GM12892 (cell line): ENCODE measurements around the gene ANKHD1. TPM values are rescaled to one million over a fixed set of nuclear protein-coding genes. Genes with fewer than 3 reads are reported as not detected.

Experiments used
- DNase-seq: peaks from one replicate; pipeline ENCODE4 v3.0.0; 2011; ENCODE audit not compliant: insufficient read length
- FAIRE-seq: peaks from 2 replicates; lab custom pipeline; 2011; peaks lifted over from hg19 to GRCh38; lab: Jason Lieb, UNC
- POLR2A ChIP-seq: IDR thresholded peaks from 2 replicates; pipeline ENCODE4 v1.6.1; 2011; ENCODE audit warnings: low read depth, low read length, control low read depth
- POLR2AphosphoS5 ChIP-seq: IDR thresholded peaks from 2 replicates; pipeline ENCODE4 v1.6.1; 2011; ENCODE audit warnings: low read depth, low read length, control low read depth
- TAF1 ChIP-seq: IDR thresholded peaks from 2 replicates; pipeline ENCODE4 v1.6.1; 2011; ENCODE audit warnings: low read depth, mild to moderate bottlenecking, control low read depth, low read length, borderline replicate concordance
- polyA plus RNA-seq: library from polyadenylated mRNA; unstranded; fragments of >200 nt; gene quantifications from one replicate; pipeline ENCODE4 v1.2.1, GENCODE V29; 2012; ENCODE audit warnings: missing spikeins, inconsistent platforms; ENCODE audit not compliant: missing spikeins

The ANKHD1 gene, protein sequence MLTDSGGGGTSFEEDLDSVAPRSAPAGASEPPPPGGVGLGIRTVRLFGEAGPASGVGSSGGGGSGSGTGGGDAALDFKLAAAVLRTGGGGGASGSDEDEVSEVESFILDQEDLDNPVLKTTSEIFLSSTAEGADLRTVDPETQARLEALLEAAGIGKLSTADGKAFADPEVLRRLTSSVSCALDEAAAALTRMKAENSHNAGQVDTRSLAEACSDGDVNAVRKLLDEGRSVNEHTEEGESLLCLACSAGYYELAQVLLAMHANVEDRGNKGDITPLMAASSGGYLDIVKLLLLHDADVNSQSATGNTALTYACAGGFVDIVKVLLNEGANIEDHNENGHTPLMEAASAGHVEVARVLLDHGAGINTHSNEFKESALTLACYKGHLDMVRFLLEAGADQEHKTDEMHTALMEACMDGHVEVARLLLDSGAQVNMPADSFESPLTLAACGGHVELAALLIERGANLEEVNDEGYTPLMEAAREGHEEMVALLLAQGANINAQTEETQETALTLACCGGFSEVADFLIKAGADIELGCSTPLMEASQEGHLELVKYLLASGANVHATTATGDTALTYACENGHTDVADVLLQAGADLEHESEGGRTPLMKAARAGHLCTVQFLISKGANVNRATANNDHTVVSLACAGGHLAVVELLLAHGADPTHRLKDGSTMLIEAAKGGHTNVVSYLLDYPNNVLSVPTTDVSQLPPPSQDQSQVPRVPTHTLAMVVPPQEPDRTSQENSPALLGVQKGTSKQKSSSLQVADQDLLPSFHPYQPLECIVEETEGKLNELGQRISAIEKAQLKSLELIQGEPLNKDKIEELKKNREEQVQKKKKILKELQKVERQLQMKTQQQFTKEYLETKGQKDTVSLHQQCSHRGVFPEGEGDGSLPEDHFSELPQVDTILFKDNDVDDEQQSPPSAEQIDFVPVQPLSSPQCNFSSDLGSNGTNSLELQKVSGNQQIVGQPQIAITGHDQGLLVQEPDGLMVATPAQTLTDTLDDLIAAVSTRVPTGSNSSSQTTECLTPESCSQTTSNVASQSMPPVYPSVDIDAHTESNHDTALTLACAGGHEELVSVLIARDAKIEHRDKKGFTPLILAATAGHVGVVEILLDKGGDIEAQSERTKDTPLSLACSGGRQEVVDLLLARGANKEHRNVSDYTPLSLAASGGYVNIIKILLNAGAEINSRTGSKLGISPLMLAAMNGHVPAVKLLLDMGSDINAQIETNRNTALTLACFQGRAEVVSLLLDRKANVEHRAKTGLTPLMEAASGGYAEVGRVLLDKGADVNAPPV (N-terminal part only)
- 63.3 TPM for polyA plus RNA-seq

DNA sequence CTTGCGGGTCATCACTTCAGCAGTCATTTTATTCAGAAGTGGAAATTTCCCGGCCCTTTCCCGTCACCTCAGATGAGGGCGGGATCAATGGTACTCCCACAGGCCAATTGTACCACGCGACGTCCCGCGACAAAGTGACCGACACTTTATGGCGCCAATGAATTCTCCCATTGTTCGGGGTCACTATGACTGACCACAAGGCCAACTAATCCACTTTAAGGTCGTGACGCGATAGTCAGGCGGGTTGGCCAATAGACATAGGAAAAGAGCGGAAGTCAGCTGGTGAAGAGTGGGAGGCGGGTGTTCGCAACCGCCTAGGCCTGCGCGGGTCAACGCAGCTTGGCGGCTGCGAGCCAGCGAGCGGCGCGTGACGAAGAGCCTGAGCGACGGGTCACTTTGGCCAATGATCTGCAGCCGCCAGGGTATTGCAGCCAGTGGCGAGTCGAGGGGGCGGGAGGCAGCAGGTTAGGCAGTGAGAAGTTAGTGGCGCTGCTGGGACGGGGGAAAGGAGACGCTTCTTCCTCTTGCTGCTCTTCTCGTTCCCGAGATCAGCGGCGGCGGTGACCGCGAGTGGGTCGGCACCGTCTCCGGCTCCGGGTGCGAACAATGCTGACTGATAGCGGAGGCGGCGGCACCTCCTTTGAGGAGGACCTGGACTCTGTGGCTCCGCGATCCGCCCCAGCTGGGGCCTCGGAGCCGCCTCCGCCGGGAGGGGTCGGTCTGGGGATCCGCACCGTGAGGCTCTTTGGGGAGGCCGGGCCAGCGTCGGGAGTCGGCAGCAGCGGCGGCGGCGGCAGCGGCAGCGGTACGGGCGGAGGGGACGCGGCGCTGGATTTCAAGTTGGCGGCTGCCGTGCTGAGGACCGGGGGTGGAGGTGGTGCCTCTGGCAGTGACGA is at the start of gene ANKHD1:
Gene ANKHD1, plus strand, starts transcription at position 472 of the 896 bp plus-strand sequence. Its CDS starts 135 bp downstream, at position 607.
- FAIRE-seq (peak; percentile 98), DNase-seq (peak; percentile 77)
- TF ChIP-seq TAF1, result peak; percentile 96
- peak; percentile 91 for TF ChIP-seq POLR2AphosphoS5
- TF ChIP-seq POLR2A, result peak; percentile 93

- no peak for FAIRE-seq
- no peak for DNase-seq
- no peak for TF ChIP-seq POLR2AphosphoS5
- TF ChIP-seq TAF1, result no peak
- no peak for TF ChIP-seq POLR2A
Measured at GRCh38 chr5:140355546-140355945, 46.1 kb upstream of the ANKHD1 start.

DNA sequence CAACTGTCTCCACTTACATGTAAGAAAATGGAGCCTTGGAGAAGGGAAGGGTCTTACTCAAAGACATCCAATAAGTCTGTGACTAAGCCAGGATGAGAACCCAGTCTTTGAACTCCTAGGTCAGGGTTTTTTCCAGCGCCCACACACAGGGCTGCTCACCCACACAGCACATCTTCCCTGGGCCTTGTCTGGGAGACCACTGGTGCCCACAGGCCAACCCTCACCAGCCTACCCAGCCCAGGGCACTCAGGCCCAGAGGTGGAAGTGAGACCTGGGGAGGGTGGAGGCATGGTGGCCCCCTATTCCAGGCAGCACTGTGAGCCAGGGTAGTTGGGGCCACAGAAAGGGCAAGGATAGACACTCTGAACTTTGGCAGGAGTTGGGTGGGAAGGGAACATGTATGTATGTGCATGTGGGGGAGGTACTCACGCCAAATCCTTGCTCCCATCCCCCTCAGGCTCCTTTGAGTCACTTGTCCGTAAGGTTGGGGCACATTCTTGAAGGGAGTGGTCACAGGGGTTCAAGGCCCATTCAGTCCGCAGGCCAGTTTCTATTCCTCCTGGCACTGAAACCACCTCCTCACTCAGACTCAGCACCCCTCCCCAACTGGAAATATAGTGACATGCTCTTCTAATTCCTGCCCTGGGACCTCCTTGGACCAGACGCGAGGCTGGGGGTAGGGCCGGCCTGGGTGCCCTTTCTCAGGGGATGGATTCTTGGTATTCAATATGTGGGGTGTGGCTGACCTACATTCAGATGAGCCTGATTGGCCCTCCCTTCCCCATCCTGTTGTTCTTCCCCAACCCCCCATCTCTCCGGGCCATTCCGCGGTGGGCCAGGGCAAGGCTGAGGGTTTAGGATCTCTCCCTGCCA is 44.5 kb upstream of the ANKHD1 start:
- DNase-seq (no peak), FAIRE-seq (no peak)
- no peak for TF ChIP-seq POLR2A
- no peak for TF ChIP-seq TAF1
- no peak for TF ChIP-seq POLR2AphosphoS5

DNA sequence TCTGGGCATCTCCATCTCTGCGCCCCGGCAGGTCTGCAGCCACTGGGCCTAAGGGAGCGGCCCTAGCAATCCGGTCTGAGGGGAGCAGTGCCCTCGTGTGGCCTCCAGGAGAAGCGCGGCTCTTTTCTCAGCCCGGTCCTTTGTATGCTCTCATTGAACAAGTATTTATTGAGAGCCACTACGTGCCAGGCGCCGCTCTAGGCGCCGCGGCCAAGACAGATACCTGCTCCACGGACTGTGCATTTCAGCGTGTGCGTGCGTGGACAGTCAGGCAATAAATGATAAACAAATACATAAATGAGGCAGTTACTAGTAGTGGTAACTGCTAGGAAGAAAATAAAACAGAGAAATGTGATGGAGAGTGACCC is 43.9 kb upstream of the ANKHD1 start:
- DNase-seq (peak; percentile 85), FAIRE-seq (peak; percentile 84)
- TF ChIP-seq POLR2AphosphoS5 (no peak), POLR2A (no peak), TAF1 (no peak)

DNA sequence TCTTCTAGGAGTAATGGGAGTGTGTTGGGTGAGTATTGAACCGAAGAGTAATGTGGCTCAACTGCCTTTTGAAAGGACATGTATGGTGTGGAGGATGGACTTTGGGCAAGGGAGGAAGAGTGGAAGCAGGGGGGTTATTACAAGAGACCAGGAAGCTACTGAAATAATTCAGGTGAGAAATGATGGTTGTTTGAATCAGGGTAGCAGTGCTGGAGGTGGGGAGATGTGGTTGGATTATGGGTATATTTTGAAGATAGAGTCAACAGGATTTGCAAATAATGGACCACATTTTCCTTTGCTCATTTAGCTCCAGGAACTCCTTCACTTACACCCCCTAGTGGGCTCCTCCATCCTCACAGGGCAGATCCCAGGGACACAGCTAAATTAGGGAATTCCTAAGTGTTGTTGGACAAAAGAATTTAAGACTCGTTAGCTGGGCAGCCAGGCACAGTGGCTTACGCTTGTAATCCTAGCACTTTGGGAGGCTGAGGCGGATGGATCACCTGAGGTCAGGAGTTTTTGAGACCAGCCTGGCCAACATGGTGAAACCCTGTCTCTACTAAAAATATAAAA is 42.8 kb upstream of the ANKHD1 start:
- DNase-seq (no peak), FAIRE-seq (no peak)
- TF ChIP-seq TAF1, result no peak
- no peak for TF ChIP-seq POLR2AphosphoS5
- TF ChIP-seq POLR2A, result no peak

DNA sequence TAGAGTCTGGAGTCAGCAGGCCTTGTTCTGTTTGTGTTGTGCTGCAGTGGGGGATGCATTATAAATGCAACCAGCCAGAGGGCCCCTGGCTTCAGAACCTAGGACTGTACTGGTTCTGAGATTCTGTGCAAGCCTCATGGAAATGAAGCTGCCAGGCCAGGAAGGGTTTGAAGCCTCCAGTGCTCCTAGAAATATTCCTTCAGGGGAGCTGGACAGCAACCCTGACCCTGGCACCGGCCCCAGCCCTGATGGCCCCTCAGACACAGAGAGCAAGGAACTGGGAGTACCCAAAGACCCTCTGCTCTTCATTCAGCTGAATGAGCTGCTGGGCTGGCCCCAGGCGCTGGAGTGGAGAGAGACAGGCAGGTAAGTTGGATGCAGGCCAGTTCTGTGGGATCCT is 41.5 kb upstream of the ANKHD1 start, which contains the start of gene SLC4A9:
Gene SLC4A9, plus strand, starts transcription at position 94 of the 400 bp plus-strand sequence. Its CDS starts 43 bp downstream, at position 137.
- FAIRE-seq (no peak), DNase-seq (no peak)
- TF ChIP-seq POLR2AphosphoS5, result no peak
- no peak for TF ChIP-seq POLR2A

- TF ChIP-seq POLR2A (no peak), POLR2AphosphoS5 (no peak), TAF1 (no peak)
- no peak for DNase-seq
- FAIRE-seq, result no peak
Measured at GRCh38 chr5:140360681-140361479, 40.8 kb upstream of the ANKHD1 start.

DNA sequence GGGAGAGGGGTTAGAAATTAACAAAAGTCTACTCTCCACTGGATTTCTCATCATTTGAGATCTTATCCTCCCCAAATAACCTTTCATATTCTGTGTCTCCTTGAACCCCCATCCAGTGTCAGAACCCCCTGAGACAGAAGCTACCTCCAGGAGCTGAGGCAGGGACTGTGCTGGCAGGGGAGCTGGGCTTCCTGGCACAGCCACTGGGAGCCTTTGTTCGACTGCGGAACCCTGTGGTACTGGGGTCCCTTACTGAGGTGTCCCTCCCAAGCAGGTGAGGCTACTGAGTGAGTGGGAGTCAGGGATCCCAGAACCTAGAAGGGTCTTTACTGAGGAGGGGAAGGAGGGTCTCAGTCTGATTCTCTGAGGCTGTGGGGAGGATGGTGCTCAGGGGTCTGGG is 39.7 kb upstream of the ANKHD1 start:
- FAIRE-seq (no peak), DNase-seq (no peak)
- TF ChIP-seq POLR2AphosphoS5 (no peak), POLR2A (no peak), TAF1 (no peak)

GRCh38 chr5:140362311-140362710 is 39.3 kb upstream of the ANKHD1 start:
- FAIRE-seq (no peak), DNase-seq (no peak)

More at GRCh38 chr5:140362311-140362710, 39.3 kb upstream of the ANKHD1 start:
- TF ChIP-seq POLR2A (no peak), POLR2AphosphoS5 (no peak), TAF1 (no peak)
